IMR-90 (cell line): ENCODE measurements around the gene LILRA2. TPM values are rescaled to one million over a fixed set of nuclear protein-coding genes. Genes with fewer than 3 reads are reported as not detected.

Experiments
- ATAC-seq: fragments of 200-7000 bp; cut with Tn5 transposase; 2 replicates; pipeline ENCODE4 v1.9.1; 2020; ENCODE audit warnings: low read depth, mild to moderate bottlenecking, moderate library complexity
- BruUV-seq: library from RNA; stranded (reverse); fragments of 400-500 nt; replicated peaks from 2 replicates; lab custom pipeline; 2021; lab: Mats Ljungman, UMichigan
- CTCF ChIA-PET: fragments of 300-600 bp; formaldehyde crosslinking; extraction: SDS; loops from one replicate; lab custom pipeline; 2021; ENCODE audit warnings: antibody characterized with exemption; lab: Yijun Ruan, JAX
- POLR2A ChIA-PET: fragments of 300-600 bp; sonication (Branson Sonifier 250); formaldehyde crosslinking; loops from one replicate; lab custom pipeline; 2022; ENCODE audit warnings: antibody characterized with exemption; ENCODE audit not compliant: unreplicated experiment; lab: Charles Lee
- DNase-seq: peaks from one replicate; pipeline ENCODE4 v3.0.0; 2013
- H2AFZ ChIP-seq: replicated peaks from 2 replicates; pipeline ENCODE3; 2013; ENCODE audit warnings: low read length, mild to moderate bottlenecking; ENCODE audit not compliant: poor library complexity
- H2AK5ac ChIP-seq: 2 replicates; pipeline ENCODE4 v1.6.1; 2013; ENCODE audit warnings: low read depth, low read length, inconsistent platforms
- H2AK9ac ChIP-seq: replicated peaks from 2 replicates; pipeline ENCODE3; 2013; ENCODE audit warnings: mild to moderate bottlenecking, low read depth, low read length, moderate library complexity; ENCODE audit not compliant: poor library complexity
- H2BK120ac ChIP-seq: 2 replicates; pipeline ENCODE4 v1.6.1; 2013; ENCODE audit warnings: low read depth, low read length, inconsistent platforms
- H2BK15ac ChIP-seq: 3 replicates; pipeline ENCODE4 v1.6.1; 2013; ENCODE audit warnings: low read depth, low read length, inconsistent platforms
- H2BK20ac ChIP-seq: 2 replicates; pipeline ENCODE4 v1.6.1; 2013; ENCODE audit warnings: low read depth, mild to moderate bottlenecking, inconsistent platforms, low read length, moderate library complexity
- H2BK5ac ChIP-seq: 2 replicates; pipeline ENCODE4 v1.6.1; 2013; ENCODE audit warnings: mild to moderate bottlenecking, low read depth, low read length, inconsistent platforms; ENCODE audit not compliant: poor library complexity, severe bottlenecking
- H3K14ac ChIP-seq: replicated peaks from 2 replicates; pipeline ENCODE4 v1.6.1; 2013; ENCODE audit warnings: low read depth, low read length, inconsistent platforms
- H3K18ac ChIP-seq: 2 replicates; pipeline ENCODE4 v1.6.1; 2013; ENCODE audit warnings: low read depth, low read length, control low read depth
- H3K23ac ChIP-seq: 2 replicates; pipeline ENCODE4 v1.6.1; 2013; ENCODE audit warnings: low read depth, low read length, inconsistent platforms
- H3K27ac ChIP-seq: 2 replicates; pipeline ENCODE4 v1.5.1; 2013; ENCODE audit warnings: mild to moderate bottlenecking, control low read depth, low read length; ENCODE audit not compliant: insufficient read depth
- H3K27me3 ChIP-seq: 2 replicates; pipeline ENCODE4 v1.6.1; 2013; ENCODE audit warnings: low read length; ENCODE audit not compliant: control insufficient read depth, insufficient read depth
- H3K36me3 ChIP-seq: 2 replicates; pipeline ENCODE4 v1.6.1; 2013; ENCODE audit warnings: low read length, mixed read lengths; ENCODE audit not compliant: control insufficient read depth, insufficient read depth
- H3K4ac ChIP-seq: 2 replicates; pipeline ENCODE4 v1.6.1; 2013; ENCODE audit warnings: low read depth, low read length, inconsistent platforms
- H3K4me1 ChIP-seq: 2 replicates; pipeline ENCODE4 v1.6.1; 2013; ENCODE audit warnings: low read length, mixed read lengths; ENCODE audit not compliant: control insufficient read depth, insufficient read depth
- H3K4me2 ChIP-seq: 2 replicates; pipeline ENCODE4 v1.6.1; 2013; ENCODE audit warnings: low read depth, mild to moderate bottlenecking, control low read depth, low read length, moderate library complexity
- H3K4me3 ChIP-seq: 2 replicates; pipeline ENCODE4 v1.5.1; 2013; ENCODE audit warnings: low read depth, mild to moderate bottlenecking, control low read depth, low read length, moderate library complexity; ENCODE audit not compliant: insufficient read depth
- H3K56ac ChIP-seq: 2 replicates; pipeline ENCODE4 v1.6.1; 2013; ENCODE audit warnings: low read length, inconsistent platforms; ENCODE audit not compliant: insufficient read depth; ENCODE audit errors: extremely low read depth
- H3K79me1 ChIP-seq, 2 experiments: 2 replicates each; pipeline ENCODE4 v1.6.1; 2013; ENCODE audit warnings: low read length in 2 of 2, inconsistent platforms in 1 of 2, low read depth in 1 of 2
- H3K9ac ChIP-seq: 2 replicates; pipeline ENCODE4 v1.6.1; 2013; ENCODE audit warnings: low read depth, low read length, control low read depth
- H3K9me1 ChIP-seq: 2 replicates; pipeline ENCODE4 v1.6.1; 2013; ENCODE audit warnings: low read length, inconsistent platforms; ENCODE audit not compliant: insufficient read depth
- H3K9me3 ChIP-seq: 2 replicates; pipeline ENCODE4 v1.6.1; 2013; ENCODE audit warnings: low read length; ENCODE audit not compliant: control insufficient read depth, insufficient read depth
- H4K20me1 ChIP-seq: 2 replicates; pipeline ENCODE4 v1.6.1; 2013; ENCODE audit warnings: low read length, inconsistent platforms; ENCODE audit not compliant: insufficient read depth
- H4K5ac ChIP-seq: 2 replicates; pipeline ENCODE4 v1.6.1; 2013; ENCODE audit warnings: mild to moderate bottlenecking, low read depth, low read length, control low read depth
- H4K8ac ChIP-seq, 2 experiments: 2 replicates each; pipeline ENCODE4 v1.6.1; 2013; ENCODE audit warnings: low read depth in 2 of 2, low read length in 2 of 2, control low read depth in 1 of 2, inconsistent platforms in 1 of 2
- H4K91ac ChIP-seq: 2 replicates; pipeline ENCODE4 v1.6.1; 2013; ENCODE audit warnings: low read depth, low read length, inconsistent platforms; ENCODE audit not compliant: insufficient read depth
- CEBPB ChIP-seq: IDR thresholded peaks from 2 replicates; pipeline ENCODE4 v1.6.1; 2012; ENCODE audit warnings: low read depth, low read length, improper control_type of control experiment
- CTCF ChIP-seq: conservative IDR thresholded peaks from 2 replicates; pipeline ENCODE4 v1.5.1; 2012; ENCODE audit warnings: mild to moderate bottlenecking, low read depth, low read length, improper control_type of control experiment
- ELK1 ChIP-seq: fragments of 150-350 bp; IDR thresholded peaks from 2 replicates; pipeline ENCODE4 v1.6.1; 2016; ENCODE audit warnings: low read depth, mild to moderate bottlenecking, low read length, moderate library complexity, borderline replicate concordance
- FOS ChIP-seq: fragments of 150-350 bp; IDR thresholded peaks from 2 replicates; pipeline ENCODE4 v1.6.1; 2016; ENCODE audit warnings: low read depth, low read length
- MAZ ChIP-seq: IDR thresholded peaks from 2 replicates; pipeline ENCODE4 v1.6.1; 2012; ENCODE audit warnings: low read depth, mild to moderate bottlenecking, low read length, improper control_type of control experiment, moderate library complexity, borderline replicate concordance
- MXI1 ChIP-seq: IDR thresholded peaks from 2 replicates; pipeline ENCODE4 v1.6.1; 2012; ENCODE audit warnings: low read depth, mild to moderate bottlenecking, low read length, moderate library complexity, borderline replicate concordance
- NFE2L2 ChIP-seq: fragments of 150-350 bp; IDR thresholded peaks from 2 replicates; pipeline ENCODE4 v1.6.1; 2016; ENCODE audit warnings: low read depth, mild to moderate bottlenecking, low read length
- RAD21 ChIP-seq: IDR thresholded peaks from 2 replicates; pipeline ENCODE4 v1.6.1; 2012; ENCODE audit warnings: low read length, improper control_type of control experiment
- WGBS, 2 experiments: methylation state at CpG; one replicate each; pipeline versions ENCODE4 v1.1.5 to v1.1.7; 2013; ENCODE audit warnings: missing lambda C conversion rate in 2 of 2; ENCODE audit not compliant: insufficient read length in 1 of 2; ENCODE audit errors: extremely low coverage in 2 of 2; 5-methylcytosine and 5-hydroxymethylcytosine counted together
- dilution Hi-C: fragments of 300-500 bp; cut with HindIII; formaldehyde crosslinking; loops from one replicate; pipeline ENCODE4 v1.14.3; 2018; ENCODE audit warnings: low sequenced_read_pairs; ENCODE audit not compliant: unreplicated experiment
- in situ Hi-C: fragments of 300-500 bp; cut with MboI; formaldehyde crosslinking; loops from 3 replicates; pipeline ENCODE4 v1.14.3; 2019; ENCODE audit warnings: low sequenced_read_pairs, inconsistent platforms, mixed read lengths
- intact Hi-C: fragments of 100-400 bp; cut with micrococcal nuclease; formaldehyde crosslinking; loops from 2 replicates; pipeline ENCODE4 v1.10.0; 2022
- polyA plus RNA-seq, 3 experiments: library from polyadenylated mRNA; depleted of rRNA; stranded (reverse); fragments of >200 nt; gene quantifications; 2 replicates each; pipeline ENCODE4 v1.2.3, GENCODE V29; 2012; ENCODE audit warnings: low replicate concordance in 1 of 3
- total RNA-seq: library from RNA; depleted of rRNA; stranded (reverse); fragments of >200 nt; gene quantifications from 2 replicates; pipeline ENCODE4 v1.2.3, GENCODE V29; 2012

Gene LILRA2
- total and polyA plus RNA-seq, 2 of the 4 experiments (the other 2 are of a cell fraction) = not detected

GRCh38 chr19:54612428-54612827, 38.8 kb downstream of the LILRA2 start:
- intact Hi-C loops (no loop called here), dilution Hi-C loops (no loop called here), in situ Hi-C loops (no loop called here)
- Histone ChIP-seq H3K4me2 (no peak overlapping the region), H2BK5ac (no peak overlapping the region), H3K56ac (no peak overlapping the region), H3K27ac (no peak overlapping the region), H3K23ac (no peak overlapping the region), H3K79me1 (no peaks in the 10 kb centered on the region), H4K91ac (no peak overlapping the region), H2BK20ac (no peak overlapping the region), H3K4me3 (no peak overlapping the region), H3K9ac (no peak overlapping the region), H2AK9ac (no peak overlapping the region), H4K20me1 (no peaks in the 10 kb centered on the region), H3K27me3 (no peaks in the 10 kb centered on the region), H3K4ac (no peak overlapping the region), H3K9me3 (peaks cover 22% of the 10 kb centered on the region), H3K18ac (no peak overlapping the region), H3K4me1 (no peaks in the 10 kb centered on the region), H3K36me3 (no peaks in the 10 kb centered on the region), H2BK120ac (no peak overlapping the region), H4K8ac (no peak overlapping the region), H2AK5ac (no peak overlapping the region), H3K14ac (no peak overlapping the region), H3K9me1 (no peaks in the 10 kb centered on the region), H4K5ac (no peak overlapping the region), H2AFZ (no peak overlapping the region), H2BK15ac (no peak overlapping the region)
- ATAC-seq = no peak
- BruUV-seq = no TSS peak
- no peak for DNase-seq
- no peak for TF ChIP-seq FOS
- TF ChIP-seq MAZ = no peak
- no peak for TF ChIP-seq ELK1
- no peak for TF ChIP-seq NFE2L2
- no peak for TF ChIP-seq RAD21
- no peak for TF ChIP-seq CEBPB
- TF ChIP-seq CTCF = no peak
- no peak for TF ChIP-seq MXI1
- ChIA-PET POLR2A (no interaction called here), CTCF (no interaction called here)
- WGBS, 2 experiments = no CpG with 5 or more reads among the region's 1 CpG
